ENCODE results near the gene PDE8B. TPM values are rescaled to one million over a fixed set of nuclear protein-coding genes. Genes with fewer than 3 reads are reported as not detected.

Gene PDE8B
- total RNA-seq, 4 donors from 2014 or later, result 0.16 to 1.3 (median 0.71) TPM; not detected in 1

GRCh38 chr5:77295863-77296378 is 85.4 kb downstream of the PDE8B start:
- intact Hi-C loops (cut with DNase I; ENCODE audit: low total_unique reads), result no loop called here

GRCh38 chr5:77298146-77298545 is 87.7 kb downstream of the PDE8B start:
- in situ Hi-C loops (cut with MboI; ENCODE audit: low sequenced_read_pairs in 4 of 4) (no loop called here), intact Hi-C loops (cut with DNase I; ENCODE audit: low total_unique reads) (no loop called here)
- no peak overlapping the region for H3K27ac ChIP-seq
- no peaks in the 10 kb centered on the region for H3K27me3 ChIP-seq
- TF ChIP-seq POLR2A (IDR thresholded peaks at IDR 0.05), result no peak
- TF ChIP-seq CTCF (IDR thresholded peaks at IDR 0.05 in 4 of 5, conservative IDR thresholded peaks at IDR 0.05 in 1 of 5), result no peak
- H3K4me3 ChIP-seq, result no peak overlapping the region
- no peak for DNase-seq
- ATAC-seq, result no peak
- H3K9me3 ChIP-seq, result no peaks in the 10 kb centered on the region
- H3K36me3 ChIP-seq, result no peaks in the 10 kb centered on the region
- no peaks in the 10 kb centered on the region for H3K4me1 ChIP-seq

More at GRCh38 chr5:77295863-77296378, 85.4 kb downstream of the PDE8B start:
- DNase-seq (no peak), ATAC-seq (no peak)
- Histone ChIP-seq H3K36me3 (no peaks in the 10 kb centered on the region), H3K9me3 (no peaks in the 10 kb centered on the region), H3K4me3 (no peak overlapping the region), H3K27ac (no peak overlapping the region), H3K4me1 (no peaks in the 10 kb centered on the region), H3K27me3 (no peaks in the 10 kb centered on the region)
- in situ Hi-C loops (cut with MboI; ENCODE audit: low sequenced_read_pairs in 4 of 4), result no loop called here
- TF ChIP-seq CTCF (IDR thresholded peaks at IDR 0.05 in 4 of 5, conservative IDR thresholded peaks at IDR 0.05 in 1 of 5) (no peak), POLR2A (IDR thresholded peaks at IDR 0.05) (no peak)

GRCh38 chr5:77300451-77300850 is 90.0 kb downstream of the PDE8B start:
- no peak for ATAC-seq
- H3K36me3 ChIP-seq, result no peaks in the 10 kb centered on the region
- TF ChIP-seq CTCF (IDR thresholded peaks at IDR 0.05 in 4 of 5, conservative IDR thresholded peaks at IDR 0.05 in 1 of 5) (no peak), POLR2A (IDR thresholded peaks at IDR 0.05) (no peak)
- H3K27ac ChIP-seq, result no peak overlapping the region
- H3K27me3 ChIP-seq, result no peaks in the 10 kb centered on the region
- no peak overlapping the region for H3K4me3 ChIP-seq
- DNase-seq, result no peak
- H3K9me3 ChIP-seq, result no peaks in the 10 kb centered on the region
- intact Hi-C loops (cut with DNase I; ENCODE audit: low total_unique reads) (no loop called here), in situ Hi-C loops (cut with MboI; ENCODE audit: low sequenced_read_pairs in 4 of 4) (no loop called here)
- H3K4me1 ChIP-seq, result no peaks in the 10 kb centered on the region

- Histone ChIP-seq H3K36me3 (no peaks in the 10 kb centered on the region), H3K4me3 (no peak overlapping the region), H3K27me3 (no peaks in the 10 kb centered on the region), H3K27ac (no peak overlapping the region), H3K9me3 (no peaks in the 10 kb centered on the region), H3K4me1 (no peaks in the 10 kb centered on the region)
- in situ Hi-C loops (cut with MboI; ENCODE audit: low sequenced_read_pairs in 4 of 4), result no loop called here
- DNase-seq, result no peak
- no peak for ATAC-seq
- intact Hi-C loops (cut with DNase I; ENCODE audit: low total_unique reads), result no loop called here
- no peak for TF ChIP-seq CTCF (IDR thresholded peaks at IDR 0.05 in 4 of 5, conservative IDR thresholded peaks at IDR 0.05 in 1 of 5)
- TF ChIP-seq POLR2A (IDR thresholded peaks at IDR 0.05), result no peak
Measured at GRCh38 chr5:77301447-77301883, 91.0 kb downstream of the PDE8B start.

- Histone ChIP-seq H3K36me3 (no peaks in the 10 kb centered on the region), H3K9me3 (no peaks in the 10 kb centered on the region), H3K27me3 (no peaks in the 10 kb centered on the region), H3K4me3 (no peak overlapping the region), H3K27ac (no peak overlapping the region), H3K4me1 (no peaks in the 10 kb centered on the region)
- no peak for TF ChIP-seq POLR2A (IDR thresholded peaks at IDR 0.05)
- TF ChIP-seq CTCF (IDR thresholded peaks at IDR 0.05 in 4 of 5, conservative IDR thresholded peaks at IDR 0.05 in 1 of 5), result no peak
- intact Hi-C loops (cut with DNase I; ENCODE audit: low total_unique reads), result no loop called here
- ATAC-seq (no peak), DNase-seq (no peak)
- in situ Hi-C loops (cut with MboI; ENCODE audit: low sequenced_read_pairs in 4 of 4), result no loop called here
Measured at GRCh38 chr5:77302247-77302646, 91.8 kb downstream of the PDE8B start.

Measured in gastrocnemius medialis (tissue), 4 donors.